ENCODE results near the gene CCDC13.

The CCDC13 gene

DNA sequence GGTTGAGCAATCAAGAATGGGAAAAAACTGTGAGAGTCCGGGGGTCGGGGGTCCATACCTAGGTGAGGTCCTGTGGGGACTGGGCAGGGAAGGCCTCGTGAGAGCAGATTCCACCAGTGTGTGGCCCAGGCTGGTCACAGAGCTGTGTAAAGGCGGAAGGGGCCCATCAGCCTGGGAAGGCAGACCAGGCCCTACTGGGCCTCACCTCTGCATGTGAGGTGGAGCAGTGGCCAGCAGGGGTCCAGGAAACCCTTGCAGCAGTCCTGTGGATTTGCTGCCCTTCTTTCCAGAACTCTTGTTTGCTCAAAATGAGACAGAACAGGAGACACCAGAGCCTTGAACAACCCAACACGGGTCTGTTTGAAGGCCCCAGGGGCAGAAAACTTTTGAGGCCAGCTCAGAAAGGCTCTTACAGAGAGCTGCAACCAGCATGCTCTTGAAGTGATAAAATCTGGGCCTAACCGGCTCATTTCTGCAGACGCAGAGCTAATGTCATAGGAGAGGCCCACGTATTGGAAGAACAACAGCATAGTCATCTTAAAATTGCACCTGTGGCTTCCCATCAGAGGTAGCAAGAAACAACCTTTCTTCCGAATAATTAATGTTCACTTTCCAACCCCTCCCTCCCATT, 40.1 kb downstream of the CCDC13 start:
- no peak for DNase-seq

DNA sequence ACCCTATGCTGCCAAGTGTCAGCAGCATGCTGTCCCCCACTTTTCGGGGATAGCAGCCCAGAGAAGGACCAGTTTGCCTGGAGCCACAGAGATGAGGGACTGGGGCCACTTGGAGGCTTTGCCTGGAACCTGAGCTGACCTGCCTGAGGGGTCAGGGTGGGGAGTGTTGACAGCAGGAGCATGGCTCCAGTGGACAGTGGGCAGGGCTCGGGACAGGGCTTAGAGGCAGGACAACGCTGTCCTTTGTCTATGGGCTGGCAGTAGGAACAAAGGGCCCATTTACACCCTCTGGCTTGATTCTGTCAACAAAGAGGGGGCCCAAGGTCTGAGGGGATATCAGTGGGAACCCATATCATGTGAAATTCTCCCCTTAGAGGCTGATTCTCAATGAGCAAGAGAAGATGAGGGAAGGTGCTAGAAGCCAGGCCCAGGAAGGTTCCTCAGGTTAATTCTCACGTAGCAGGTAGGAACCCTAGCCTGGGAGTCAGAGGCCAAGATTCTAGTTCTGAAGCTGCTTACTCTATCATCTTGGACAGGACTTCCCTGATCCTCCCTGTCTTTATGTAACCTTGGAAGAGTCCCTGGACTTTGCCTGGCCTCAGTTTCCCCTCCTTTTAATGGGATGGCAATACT, 40.7 kb downstream of the CCDC13 start:
- DNase-seq, result no peak

DNA sequence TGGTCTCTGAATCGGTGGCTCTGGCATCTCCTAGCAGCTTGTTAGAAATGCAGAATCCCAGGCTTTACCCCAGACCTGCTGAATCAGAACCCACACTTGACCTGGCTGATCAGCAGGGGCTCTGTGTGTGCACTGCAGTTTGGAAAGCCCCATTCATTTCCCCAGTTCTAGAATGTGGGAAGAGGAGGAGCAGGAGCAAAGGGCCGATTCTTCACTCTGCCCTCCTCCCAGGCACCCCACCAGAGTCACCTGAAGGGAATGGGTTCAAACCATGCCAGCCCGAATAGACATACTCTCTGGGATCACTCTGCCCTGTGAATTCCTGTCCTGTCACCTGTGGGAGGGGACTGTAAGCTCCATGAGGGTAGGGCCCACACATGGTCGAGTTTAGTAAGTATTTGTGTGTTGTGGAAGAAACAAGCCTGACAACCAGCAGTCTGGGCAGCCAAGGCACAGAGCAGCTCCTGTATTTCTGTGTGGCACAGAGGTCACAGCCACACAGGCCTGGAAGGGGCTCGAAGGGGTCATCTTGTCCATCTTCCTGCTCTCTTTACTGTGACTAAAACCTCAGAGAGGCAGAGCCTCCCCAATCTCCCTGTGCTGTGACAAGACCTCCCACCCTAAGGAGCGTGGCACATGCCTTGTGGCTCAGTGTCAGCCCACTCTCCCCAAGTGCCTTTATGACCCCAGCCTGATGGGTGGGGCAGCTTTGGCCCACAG, 41.4 kb downstream of the CCDC13 start:
- DNase-seq, result no peak

DNA sequence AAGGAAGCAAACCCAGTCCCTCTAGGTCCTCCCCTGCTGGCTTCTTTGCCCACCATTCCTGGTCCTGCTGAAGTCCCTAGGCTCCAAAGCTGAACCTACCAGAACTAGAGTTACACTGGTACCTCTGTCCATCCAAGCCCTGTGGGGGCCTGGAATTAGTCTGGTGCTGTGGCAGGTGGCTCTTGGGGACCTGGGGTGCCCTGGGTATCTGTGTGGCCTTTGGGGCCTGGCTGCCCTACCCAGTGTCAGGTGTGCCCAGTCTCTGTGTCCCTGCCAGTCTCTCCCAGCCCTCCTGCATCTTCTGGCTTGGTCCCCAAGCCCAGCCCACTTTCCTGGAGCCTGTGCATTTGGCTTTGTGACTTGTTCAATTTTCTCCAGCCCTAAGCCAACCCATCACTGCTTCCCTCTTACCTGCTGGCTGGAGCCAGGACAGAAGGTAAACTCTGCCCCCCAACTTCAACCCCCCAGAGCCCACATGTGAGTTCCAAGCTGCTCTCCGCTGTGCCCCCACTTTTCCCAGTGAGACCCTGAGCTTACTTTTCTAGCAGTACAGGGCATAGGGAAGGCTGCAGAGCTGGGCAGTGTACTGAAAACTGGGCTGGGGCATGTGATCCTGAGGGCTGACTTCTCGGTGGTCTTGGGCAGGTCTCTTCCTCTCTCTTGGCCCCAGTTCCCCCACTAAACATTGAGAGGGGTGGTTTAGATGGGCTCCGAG, 42.2 kb downstream of the CCDC13 start:
- DNase-seq, result no peak

DNA sequence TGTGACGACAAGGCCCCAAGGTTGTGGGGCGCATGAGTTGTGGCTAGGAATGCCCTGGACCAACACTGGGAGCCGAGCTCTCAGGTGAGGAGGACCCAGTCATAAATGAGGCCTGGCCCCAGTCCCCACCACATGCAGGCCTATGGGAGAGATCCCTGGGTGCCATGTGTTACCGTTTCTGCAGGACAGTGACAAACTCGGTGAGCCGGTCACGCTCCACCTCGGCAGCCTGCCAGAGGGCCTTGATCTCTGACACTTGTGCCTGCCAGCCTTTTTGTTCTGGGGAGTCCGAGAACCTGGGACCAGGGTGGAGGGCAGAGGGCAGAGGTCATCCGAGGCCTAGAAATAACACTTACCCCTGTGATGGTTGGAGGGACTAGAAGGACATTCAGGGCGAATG, 42.8 kb downstream of the CCDC13 start:
- no peak for DNase-seq

DNA sequence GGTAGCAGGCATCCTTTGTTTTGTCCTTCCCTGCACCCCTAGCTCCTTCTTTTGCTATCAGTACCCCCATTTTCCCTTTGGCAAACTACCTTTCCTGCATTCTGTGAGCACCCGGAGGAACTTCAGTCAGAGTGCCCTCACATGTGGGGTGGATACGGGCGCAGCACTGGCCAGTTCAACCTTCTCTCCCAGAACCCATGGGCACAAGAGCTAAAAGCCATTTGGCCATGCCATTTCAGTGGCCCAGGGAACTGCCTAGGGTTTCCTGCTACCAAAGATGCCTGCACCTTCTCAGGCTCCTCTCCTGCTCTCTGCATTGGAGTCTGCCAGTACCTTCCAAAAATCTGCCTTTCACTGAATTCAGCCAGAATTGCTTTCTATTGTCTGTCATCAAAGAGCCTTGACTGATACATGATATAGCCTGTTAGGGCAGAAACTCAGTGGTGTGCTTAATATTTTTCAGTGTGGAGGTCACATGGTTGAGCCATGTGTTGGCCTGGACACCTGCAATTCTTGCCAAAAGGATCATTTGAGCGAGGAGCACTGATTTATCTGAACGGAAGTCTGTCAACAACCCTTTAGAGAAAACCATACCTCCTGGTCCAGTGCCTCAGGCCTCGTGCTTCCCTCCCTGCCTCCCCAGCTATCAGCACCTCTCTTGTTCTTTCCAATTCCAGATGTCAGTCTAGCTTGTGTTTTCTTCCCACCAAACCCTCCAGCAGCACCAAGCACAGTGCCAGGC, 43.5 kb downstream of the CCDC13 start:
- DNase-seq, result no peak

DNA sequence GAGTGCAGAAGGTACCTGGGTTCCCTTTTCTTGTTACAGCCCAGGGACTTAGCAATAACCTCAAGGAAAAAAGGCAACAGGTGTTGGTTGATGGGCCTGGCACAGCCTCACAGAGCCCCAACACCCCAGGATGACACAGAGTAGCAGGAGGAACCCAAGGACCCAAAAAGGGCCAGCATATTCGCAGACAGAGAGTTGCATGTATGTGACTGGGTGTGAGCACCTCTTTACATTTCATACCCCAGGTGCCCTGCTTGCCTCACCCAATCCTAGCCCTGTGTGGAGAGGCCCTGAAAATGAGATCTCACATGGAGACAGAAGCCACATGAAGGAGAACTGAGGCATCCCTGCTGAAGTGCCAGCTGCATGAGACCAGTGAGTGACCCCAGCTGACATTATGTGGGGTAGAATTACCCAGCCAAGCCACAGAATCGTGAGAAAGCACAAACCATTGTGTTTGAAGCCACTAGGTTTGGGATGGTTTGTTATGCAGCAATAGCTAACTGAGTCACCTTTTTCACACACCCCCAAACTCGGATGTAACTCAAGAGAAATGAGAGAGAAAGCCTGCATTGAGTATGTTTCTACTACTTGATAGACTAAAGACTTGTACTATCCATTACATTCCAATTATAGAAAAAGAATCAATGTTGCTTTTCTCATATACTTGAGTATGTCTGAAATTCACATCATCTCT, 44.2 kb downstream of the CCDC13 start:
- no peak for DNase-seq

DNA sequence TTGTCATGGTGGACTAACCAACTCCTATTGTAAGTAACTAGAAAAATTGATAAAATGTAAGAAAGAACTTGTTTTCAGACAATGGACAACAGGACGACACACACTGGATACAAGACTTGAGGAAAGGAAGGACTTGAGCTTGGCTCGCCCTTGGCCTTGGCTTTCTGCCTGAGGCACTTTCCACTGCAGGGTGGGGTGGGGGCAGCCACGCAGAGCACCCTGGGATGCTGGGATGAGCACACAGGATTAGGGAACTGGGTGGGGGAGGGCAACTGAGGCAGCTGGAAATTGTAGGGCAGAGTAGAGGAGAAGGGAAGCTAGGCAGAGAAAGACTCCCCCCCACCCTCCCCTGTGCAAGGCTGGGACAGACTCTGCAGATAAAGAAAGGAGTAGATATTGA, 45.0 kb downstream of the CCDC13 start:
- DNase-seq, result no peak

DNA sequence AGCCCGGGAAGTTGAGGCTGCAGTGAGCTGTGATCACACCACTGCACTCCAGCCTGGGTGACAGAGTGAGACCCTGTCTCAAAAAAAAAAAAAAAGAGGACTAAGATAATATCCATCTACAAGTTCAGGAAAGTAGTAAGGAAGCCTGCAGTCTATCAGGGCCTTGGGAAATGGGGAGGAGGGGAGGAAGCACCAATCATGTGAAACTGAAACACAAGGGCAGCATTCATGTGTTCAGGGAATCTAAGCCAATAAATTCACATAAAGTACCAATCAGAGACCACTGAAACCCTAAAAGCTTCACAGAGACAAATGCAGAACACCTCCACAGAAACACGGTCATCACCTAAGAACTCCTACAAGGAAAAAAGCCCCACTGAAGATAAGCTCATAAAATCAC, 47.6 kb downstream of the CCDC13 start:
- DNase-seq, result no peak

DNA sequence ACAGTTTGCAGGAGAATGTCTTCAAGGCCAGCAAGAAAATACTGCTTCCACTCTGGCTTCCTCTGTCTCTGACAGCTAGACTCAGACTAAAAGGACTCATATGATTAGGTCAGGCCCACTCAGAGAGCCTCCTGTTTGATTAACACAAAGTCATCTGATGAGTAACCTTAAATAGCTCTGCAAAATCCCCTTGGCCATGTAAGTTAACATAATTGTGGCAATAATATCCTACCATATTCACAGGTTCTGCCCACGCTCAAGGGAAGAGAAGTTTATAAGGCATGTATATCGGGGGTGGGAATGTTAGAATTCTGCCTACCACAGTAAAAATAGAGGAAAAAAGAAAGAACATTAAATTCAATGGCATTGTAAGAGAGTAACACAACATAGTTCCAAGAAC, 49.8 kb downstream of the CCDC13 start:
- DNase-seq, result no peak

All from CD4-positive, alpha-beta T cell treated with Interferon gamma for 1 hour (primary cell).